HG02678 (cell line): ENCODE measurements around the gene TPD52L2.
"Not testable (repeated sequence)": the region's sequence is repeated elsewhere in the genome, so short reads cannot be mapped to it uniquely, and the experiment has no call there.

Experiments
- ATAC-seq: cut with Tn5 transposase; IDR thresholded peaks from one replicate; pipeline ENCODE4 v1.9.1; 2021; ENCODE audit warnings: mild to moderate bottlenecking, moderate library complexity; ENCODE audit not compliant: unreplicated experiment

TPD52L2 gene

GRCh38 chr20:63878899-63879663 is 14.0 kb downstream of the TPD52L2 start:
- ATAC-seq = no peak

- ATAC-seq = not testable (repeated sequence)
Measured at GRCh38 chr20:63880901-63881300, 15.8 kb downstream of the TPD52L2 start.

- ATAC-seq = no peak
Measured at GRCh38 chr20:63881451-63882226, 16.6 kb downstream of the TPD52L2 start.

- no peak for ATAC-seq
Measured at GRCh38 chr20:63882257-63883200, 17.5 kb downstream of the TPD52L2 start.

GRCh38 chr20:63883201-63883593 is 18.1 kb downstream of the TPD52L2 start:
- ATAC-seq = no peak

- ATAC-seq = no peak
Measured at GRCh38 chr20:63884506-63885263, 19.6 kb downstream of the TPD52L2 start.

- ATAC-seq = no peak
Measured at GRCh38 chr20:63885264-63886053, 20.4 kb downstream of the TPD52L2 start.

GRCh38 chr20:63886054-63886419 is 21.0 kb downstream of the TPD52L2 start:
- no peak for ATAC-seq

- no peak for ATAC-seq
Measured at GRCh38 chr20:63886921-63887320, 21.9 kb downstream of the TPD52L2 start.

- ATAC-seq = no peak
Measured at GRCh38 chr20:63889241-63890200, 24.5 kb downstream of the TPD52L2 start.

GRCh38 chr20:63890201-63890576 is 25.1 kb downstream of the TPD52L2 start:
- no peak for ATAC-seq

GRCh38 chr20:63890616-63891015 is 25.5 kb downstream of the TPD52L2 start:
- no peak for ATAC-seq

- no peak for ATAC-seq
Measured at GRCh38 chr20:63891061-63892002, 26.3 kb downstream of the TPD52L2 start.

GRCh38 chr20:63892402-63892801 is 27.3 kb downstream of the TPD52L2 start:
- no peak for ATAC-seq

GRCh38 chr20:63893999-63894357 is 28.9 kb downstream of the TPD52L2 start:
- no peak for ATAC-seq

GRCh38 chr20:63894358-63895201 is 29.5 kb downstream of the TPD52L2 start, which contains the start of gene DNAJC5:
Gene DNAJC5 (plus strand): TSS chr20:63895126. CDS start chr20:63928346, 33,220 bp downstream.
- ATAC-seq = peak; percentile 88
